Smooth muscle cell (in vitro differentiated cells): ENCODE results near the gene CCDC197. TPM values are rescaled to one million over a fixed set of nuclear protein-coding genes. Genes with fewer than 3 reads are reported as not detected.

Experiments
- DNase-seq: peaks from one replicate; lab custom pipeline; 2025; ENCODE audit not compliant: unreplicated experiment; lab: John Stamatoyannopoulos, UW
- H2AFZ ChIP-seq: fragments of 200-600 bp; sonication (generic); 2 replicates; pipeline ENCODE4 v1.6.0; 2016; ENCODE audit warnings: antibody characterized with exemption, low read depth, mild to moderate bottlenecking
- H3F3A ChIP-seq: fragments of 200-600 bp; sonication (generic); 2 replicates; pipeline ENCODE4 v1.6.0; 2017; ENCODE audit warnings: antibody characterized with exemption, low read depth
- H3K27ac ChIP-seq: fragments of 200-600 bp; sonication (generic); 2 replicates; pipeline ENCODE4 v1.5.1; 2016; ENCODE audit warnings: low read depth, mild to moderate bottlenecking
- H3K27me3 ChIP-seq: fragments of 200-600 bp; sonication (generic); 2 replicates; pipeline ENCODE4 v1.6.1; 2016; ENCODE audit warnings: low read depth, mild to moderate bottlenecking
- H3K36me3 ChIP-seq: fragments of 200-600 bp; sonication (generic); 2 replicates; pipeline ENCODE4 v1.5.1; 2016; ENCODE audit warnings: low read depth
- H3K4me1 ChIP-seq: fragments of 200-600 bp; sonication (generic); 2 replicates; pipeline ENCODE4 v1.5.1; 2016; ENCODE audit warnings: low read depth
- H3K4me2 ChIP-seq: fragments of 200-600 bp; sonication (generic); 2 replicates; pipeline ENCODE4 v1.6.0; 2016; ENCODE audit warnings: mild to moderate bottlenecking
- H3K4me3 ChIP-seq: fragments of 200-600 bp; sonication (generic); 2 replicates; pipeline ENCODE4 v1.5.1; 2016; ENCODE audit warnings: mild to moderate bottlenecking
- H3K79me2 ChIP-seq: fragments of 200-600 bp; sonication (generic); 2 replicates; pipeline ENCODE4 v1.6.0; 2016; ENCODE audit warnings: low read depth, mild to moderate bottlenecking
- H3K9ac ChIP-seq: fragments of 200-600 bp; sonication (generic); 2 replicates; pipeline ENCODE4 v1.6.0; 2016; ENCODE audit warnings: low read depth
- H3K9me3 ChIP-seq: fragments of 200-600 bp; sonication (generic); replicated peaks from 2 replicates; pipeline ENCODE4 v1.5.1; 2016; ENCODE audit warnings: low read depth
- H4K20me1 ChIP-seq: fragments of 200-600 bp; sonication (generic); 2 replicates; pipeline ENCODE4 v1.6.0; 2016; ENCODE audit warnings: low read depth
- CTCF ChIP-seq: fragments of 200-600 bp; sonication (generic); IDR thresholded peaks from 2 replicates; pipeline ENCODE4 v1.5.1; 2017; ENCODE audit warnings: borderline replicate concordance, mild to moderate bottlenecking, antibody characterized with exemption; ENCODE audit not compliant: insufficient read depth, poor library complexity, severe bottlenecking
- WGBS: methylation state at CpG from one replicate; pipeline ENCODE4 v1.1.7; 2016; ENCODE audit warnings: low lambda C conversion rate; 5-methylcytosine and 5-hydroxymethylcytosine counted together
- polyA plus RNA-seq: library from polyadenylated mRNA; unstranded; fragments of >200 nt; fragmentation: Nextera tagmentation; extraction: Ambion mirVana; gene quantifications from 2 replicates; pipeline ENCODE4 v1.2.1, GENCODE V29; 2016
- total RNA-seq: library from RNA; depleted of rRNA; stranded (reverse); fragments of >200 nt; gene quantifications from 2 replicates; pipeline ENCODE4 v1.2.3, GENCODE V29; 2014

Gene CCDC197
- total and polyA plus RNA-seq, 2 experiments from 2014 or later, result not detected

GRCh38 chr14:94031883-94032279 is 34.8 kb downstream of the CCDC197 start:
- H3K4me3 ChIP-seq, result no peak overlapping the region
- H3K9me3 ChIP-seq, result no peaks in the 10 kb centered on the region
- peaks cover 3% of the 10 kb centered on the region for H4K20me1 ChIP-seq
- 88% methylated on average over 7 of the region's 7 CpGs for WGBS
- no peak overlapping the region for H3K27ac ChIP-seq
- TF ChIP-seq CTCF, result no peak
- no peaks in the 10 kb centered on the region for H3K27me3 ChIP-seq
- no peaks in the 10 kb centered on the region for H3K79me2 ChIP-seq
- H3K4me1 ChIP-seq, result peaks cover 4% of the 10 kb centered on the region
- no peaks in the 10 kb centered on the region for H3F3A ChIP-seq
- H3K4me2 ChIP-seq, result no peak overlapping the region
- H3K36me3 ChIP-seq, result no peaks in the 10 kb centered on the region
- no peak overlapping the region for H2AFZ ChIP-seq
- H3K9ac ChIP-seq, result no peak overlapping the region
- no peak for DNase-seq

GRCh38 chr14:94034886-94035285 is 37.8 kb downstream of the CCDC197 start:
- Histone ChIP-seq H3K79me2 (no peaks in the 10 kb centered on the region), H3K27me3 (no peaks in the 10 kb centered on the region), H3K9ac (no peak overlapping the region), H3K4me1 (no peaks in the 10 kb centered on the region), H3K4me3 (no peak overlapping the region), H3F3A (no peaks in the 10 kb centered on the region), H3K27ac (no peak overlapping the region), H3K36me3 (no peaks in the 10 kb centered on the region), H2AFZ (no peak overlapping the region), H3K9me3 (no peaks in the 10 kb centered on the region), H4K20me1 (peaks cover 5% of the 10 kb centered on the region), H3K4me2 (no peak overlapping the region)
- no peak for DNase-seq
- WGBS, result 93% methylated on average over 3 of the region's 3 CpGs
- TF ChIP-seq CTCF, result no peak

GRCh38 chr14:94036313-94037167 is 39.4 kb downstream of the CCDC197 start:
- Histone ChIP-seq H3K4me3 (no peak overlapping the region), H3F3A (no peaks in the 10 kb centered on the region), H3K4me1 (no peaks in the 10 kb centered on the region), H4K20me1 (peaks cover 5% of the 10 kb centered on the region), H3K36me3 (no peaks in the 10 kb centered on the region), H3K9ac (no peak overlapping the region), H3K9me3 (no peaks in the 10 kb centered on the region), H3K79me2 (no peaks in the 10 kb centered on the region), H2AFZ (no peak overlapping the region), H3K27me3 (no peaks in the 10 kb centered on the region), H3K4me2 (no peak overlapping the region), H3K27ac (no peak overlapping the region)
- peak; percentile 27 for DNase-seq
- peak; percentile 68 for TF ChIP-seq CTCF
- WGBS, result 28% methylated on average over 12 of the region's 12 CpGs

- Histone ChIP-seq H3K27me3 (no peaks in the 10 kb centered on the region), H3K9ac (no peak overlapping the region), H3K4me3 (no peak overlapping the region), H3F3A (no peaks in the 10 kb centered on the region), H3K9me3 (no peaks in the 10 kb centered on the region), H3K79me2 (no peaks in the 10 kb centered on the region), H3K27ac (no peak overlapping the region), H3K4me1 (no peaks in the 10 kb centered on the region), H3K4me2 (no peak overlapping the region), H4K20me1 (peaks cover 5% of the 10 kb centered on the region), H3K36me3 (no peaks in the 10 kb centered on the region), H2AFZ (no peak overlapping the region)
- 89% methylated on average over 9 of the region's 9 CpGs for WGBS
- TF ChIP-seq CTCF, result no peak
- DNase-seq, result no peak
Measured at GRCh38 chr14:94037954-94038353, 40.9 kb downstream of the CCDC197 start.
